HS-5 (cell line): ENCODE results near the gene DNAJC5.
"Not testable (repeated sequence)": the region's sequence is repeated elsewhere in the genome, so short reads cannot be mapped to it uniquely, and the experiment has no call there.

ENCODE experiments used
- DNase-seq: peaks from one replicate; pipeline ENCODE4 v3.0.0-alpha.2; 2012; ENCODE audit warnings: low read depth

DNAJC5 gene

DNA sequence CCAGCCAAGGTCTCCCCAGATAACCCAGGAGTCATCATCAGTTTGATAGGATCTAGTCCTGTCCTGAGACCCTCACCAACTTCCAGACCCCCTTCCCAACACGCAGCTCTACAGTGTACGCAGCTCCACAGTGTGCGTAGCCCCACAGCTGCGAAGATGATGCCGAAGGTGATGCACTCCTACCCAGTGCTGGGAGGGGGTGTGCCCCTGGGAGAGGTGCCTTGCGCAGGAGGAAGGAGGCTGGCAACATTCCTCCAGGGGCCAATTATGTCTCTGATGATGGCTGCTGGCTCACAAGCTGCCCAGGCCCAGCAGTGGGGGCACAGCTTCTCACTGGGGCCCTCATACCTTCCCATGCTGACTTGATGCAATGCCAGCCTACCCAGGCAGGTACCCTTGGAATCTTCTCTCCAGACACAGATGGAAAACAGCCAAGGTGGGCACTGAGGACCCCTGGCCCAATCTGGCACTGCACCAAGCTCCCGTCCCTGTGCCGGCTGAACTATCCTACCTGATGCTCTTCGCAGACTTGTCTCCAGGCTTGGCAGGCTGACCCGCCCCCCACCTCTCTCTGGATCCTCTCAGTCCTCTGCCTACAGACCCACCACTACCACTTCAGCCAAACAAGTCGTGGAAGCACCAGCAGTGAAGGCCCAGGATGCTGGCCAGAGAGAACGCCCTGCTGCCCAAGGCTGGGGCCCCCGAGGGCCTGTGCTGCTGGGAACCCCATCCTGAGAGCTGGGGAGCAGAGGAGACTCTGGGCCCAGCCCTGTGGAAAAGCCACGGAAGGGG lies 73.4 kb downstream of the DNAJC5 start:
- no peak for DNase-seq

DNA sequence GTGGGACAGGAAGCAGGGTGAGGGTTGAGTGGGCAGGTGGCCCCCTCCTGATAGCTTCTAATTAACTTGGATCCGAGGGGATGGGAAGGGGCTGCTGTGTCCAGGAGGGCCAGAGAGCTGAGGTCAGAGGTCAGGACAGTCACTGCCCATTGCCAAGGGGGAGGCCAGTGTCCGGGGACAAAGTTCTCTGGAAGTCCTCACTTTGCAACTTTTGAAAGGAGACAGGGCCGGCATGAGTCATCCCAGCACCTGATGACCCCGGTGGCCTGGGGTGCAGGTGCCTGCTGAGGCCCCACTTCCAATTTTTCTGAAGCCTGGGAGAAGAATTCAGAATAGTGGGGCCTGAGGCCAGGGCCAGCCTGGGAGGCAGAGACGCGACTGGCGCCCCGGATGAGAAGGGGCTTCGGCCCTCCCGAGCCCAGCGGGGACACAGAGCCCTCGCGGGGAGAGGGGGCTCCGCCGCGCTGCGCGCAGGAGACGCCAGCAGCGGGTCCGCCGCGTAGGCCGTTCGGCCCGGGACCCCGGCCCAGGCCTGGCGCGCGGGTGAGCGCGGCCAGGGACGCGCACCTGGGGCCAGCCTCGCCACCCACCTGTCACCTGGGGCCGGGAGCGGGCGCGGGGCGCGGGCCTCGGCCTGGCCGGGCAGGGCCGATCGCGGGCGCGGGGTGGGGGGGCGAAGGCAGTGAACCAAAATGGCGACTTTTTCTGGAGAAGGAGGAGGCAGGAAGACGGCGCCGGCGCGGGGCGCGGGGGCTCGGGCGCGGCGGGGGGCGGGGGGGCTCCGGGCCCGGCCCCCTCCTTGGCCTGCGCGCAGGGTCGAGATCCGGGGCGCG lies 74.2 kb downstream of the DNAJC5 start:
- DNase-seq: no peak

DNA sequence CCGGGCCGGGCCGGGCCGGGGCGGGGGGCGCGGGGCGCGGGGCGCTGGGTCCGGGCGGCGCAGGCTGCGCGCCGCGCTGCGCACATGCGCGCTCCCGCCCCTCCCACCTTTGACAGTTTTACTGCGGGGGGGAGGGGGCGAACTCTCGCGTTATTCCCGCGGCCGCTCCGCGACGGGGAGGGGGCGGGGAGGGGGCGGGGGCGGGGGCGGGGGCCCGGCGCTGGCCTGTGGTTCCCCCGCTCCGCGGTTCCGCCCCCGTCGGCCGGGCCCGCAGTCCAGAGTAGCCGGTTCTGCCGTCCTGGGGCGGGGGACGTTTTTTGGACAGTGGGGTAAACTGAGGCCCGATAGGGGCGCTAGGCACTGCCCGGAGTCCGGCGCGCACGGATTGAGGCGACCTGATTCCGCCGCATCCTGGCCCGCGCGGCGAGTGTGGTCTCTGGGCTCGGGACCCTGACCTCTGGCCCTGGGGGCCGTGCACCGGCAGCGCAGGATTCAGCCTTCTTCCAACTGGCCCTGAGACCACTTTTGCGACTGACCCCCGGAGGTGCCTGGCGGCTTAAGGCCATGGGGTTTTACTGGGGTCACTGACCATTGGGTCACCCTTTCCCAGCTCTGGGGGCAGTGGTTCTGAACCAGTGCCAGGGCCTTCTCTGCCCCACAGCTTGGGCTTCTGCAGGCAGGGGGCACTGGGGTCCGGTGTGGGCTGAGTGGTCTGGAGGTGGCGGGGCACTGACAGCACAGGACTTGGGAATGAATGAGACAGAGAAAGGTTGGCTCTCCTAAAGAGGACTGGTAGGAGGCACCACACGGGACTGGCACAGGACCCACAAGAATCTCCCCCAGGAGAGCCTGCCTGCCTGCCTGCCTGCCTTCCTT lies 75.2 kb downstream of the DNAJC5 start, which contains the start of gene ZNF512B:
Gene ZNF512B, minus strand, starts transcription at position 93 of the 876 bp plus-strand sequence. CDS start 1,980 bp downstream, outside the sequence.
- no peak for DNase-seq

DNA sequence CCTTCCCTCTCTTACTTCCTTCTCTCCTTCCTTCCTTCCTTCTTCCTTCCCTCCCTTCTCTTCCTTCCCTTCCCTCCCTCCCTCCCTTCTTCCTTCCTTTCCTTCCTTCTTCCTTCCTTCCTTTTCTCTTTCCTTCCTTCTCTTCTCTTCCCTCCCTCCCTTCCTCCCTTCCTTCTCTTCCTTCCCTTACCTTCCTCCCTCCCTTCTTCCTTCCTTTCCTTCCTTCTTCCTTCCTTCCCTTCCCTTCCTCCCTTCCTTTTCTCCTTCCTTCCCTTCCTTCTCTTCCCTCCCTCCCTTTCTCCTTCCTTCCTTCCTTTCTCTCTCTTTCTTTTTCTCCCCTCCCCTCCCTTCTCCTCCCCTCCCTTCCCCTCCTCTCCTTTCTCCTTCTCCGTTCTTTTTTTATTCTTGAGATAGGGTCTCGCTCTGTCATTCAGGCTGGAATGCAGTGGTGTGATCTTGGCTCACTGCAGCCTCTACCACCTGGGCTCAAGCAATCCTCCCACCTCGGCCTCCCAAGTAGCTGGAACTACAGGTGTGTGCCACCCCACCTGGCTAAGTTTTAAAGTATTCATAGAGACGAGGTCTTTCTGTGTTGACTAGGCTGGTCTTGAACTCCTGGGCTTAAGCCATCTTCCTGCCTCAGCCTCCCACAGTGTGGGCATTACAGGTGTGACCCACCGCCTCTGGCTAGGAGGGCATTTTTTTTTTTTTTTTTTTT lies 75.9 kb downstream of the DNAJC5 start:
- no peak for DNase-seq

DNA sequence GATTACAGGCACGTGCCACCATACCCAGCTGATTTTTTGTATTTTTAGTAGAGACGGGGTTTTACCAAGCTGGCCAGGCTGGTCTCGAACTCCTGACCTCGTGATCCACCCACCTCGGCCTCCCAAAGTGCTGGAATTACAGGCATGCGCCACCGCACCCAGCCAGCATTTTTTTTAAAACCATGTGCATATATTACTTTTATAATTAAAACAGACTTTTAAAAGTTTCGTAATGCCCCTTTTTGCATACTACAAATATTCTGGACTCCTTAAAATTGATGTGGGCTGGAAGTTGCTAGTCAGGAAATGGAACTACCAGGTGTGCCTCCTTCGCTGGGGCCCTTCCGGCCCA lies 77.0 kb downstream of the DNAJC5 start:
- DNase-seq: not testable (repeated sequence)

GRCh38 chr20:63972312-63973159 lies 77.6 kb downstream of the DNAJC5 start:
- no peak for DNase-seq

DNA sequence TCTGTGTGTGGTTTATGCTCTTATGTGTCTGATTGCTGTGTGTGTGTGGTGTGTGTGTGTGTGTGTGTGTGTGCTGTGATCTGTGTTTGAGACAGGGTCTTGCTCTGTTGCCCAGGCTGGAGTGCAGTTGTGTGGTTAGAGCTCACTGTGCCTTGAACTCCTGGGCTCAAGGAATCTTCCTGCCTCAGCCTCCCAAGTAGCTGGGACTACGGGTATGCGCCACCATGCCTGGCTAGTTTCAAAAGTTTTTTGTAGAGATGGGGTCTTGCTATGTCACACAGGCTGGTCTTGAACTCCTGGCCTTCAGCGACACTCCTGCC lies 78.2 kb downstream of the DNAJC5 start:
- DNase-seq: no peak

GRCh38 chr20:63973636-63974401 lies 78.9 kb downstream of the DNAJC5 start:
- DNase-seq: no peak

DNA sequence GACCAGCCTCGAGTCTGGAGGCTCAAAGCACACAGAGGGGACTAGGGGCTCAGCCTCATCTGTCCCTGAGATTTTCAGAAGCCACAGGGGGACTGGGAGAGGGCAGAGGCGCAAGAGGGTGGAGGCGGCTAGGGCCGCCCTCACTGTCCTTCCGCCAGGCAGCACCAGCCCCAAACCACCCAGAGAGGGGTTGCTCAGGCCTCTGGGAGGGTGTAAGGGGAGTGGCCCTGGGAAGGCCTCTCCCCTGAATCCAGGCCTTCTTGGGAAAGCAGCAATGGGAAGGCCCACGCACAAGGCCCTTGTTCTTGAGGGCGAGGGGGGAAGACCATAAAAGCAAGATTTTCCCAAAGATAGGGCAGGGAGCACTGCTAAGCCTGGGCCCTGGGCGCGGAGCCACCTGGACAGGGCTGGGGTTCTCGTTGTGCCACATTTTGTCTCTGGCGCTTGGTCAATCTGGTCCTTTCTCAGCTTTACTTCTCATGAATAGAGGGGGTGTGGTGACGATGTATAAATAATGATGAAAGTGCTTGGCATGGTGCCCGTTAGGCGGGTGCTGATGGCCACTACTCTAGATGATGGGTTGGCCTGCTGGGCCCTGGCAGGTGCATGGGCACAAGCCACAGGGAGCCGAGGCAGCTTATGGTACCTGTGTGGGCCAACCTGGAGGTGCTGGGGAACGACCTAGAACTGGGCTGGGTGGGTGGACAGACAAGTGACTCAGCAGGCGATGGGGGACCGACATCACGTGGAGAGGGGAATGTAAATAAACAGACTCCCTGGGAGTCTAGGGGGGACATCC lies 79.7 kb downstream of the DNAJC5 start:
- no peak for DNase-seq

GRCh38 chr20:63976511-63976910 lies 81.6 kb downstream of the DNAJC5 start:
- DNase-seq: not testable (repeated sequence)

GRCh38 chr20:63976980-63977738 lies 82.2 kb downstream of the DNAJC5 start:
- no peak for DNase-seq

DNA sequence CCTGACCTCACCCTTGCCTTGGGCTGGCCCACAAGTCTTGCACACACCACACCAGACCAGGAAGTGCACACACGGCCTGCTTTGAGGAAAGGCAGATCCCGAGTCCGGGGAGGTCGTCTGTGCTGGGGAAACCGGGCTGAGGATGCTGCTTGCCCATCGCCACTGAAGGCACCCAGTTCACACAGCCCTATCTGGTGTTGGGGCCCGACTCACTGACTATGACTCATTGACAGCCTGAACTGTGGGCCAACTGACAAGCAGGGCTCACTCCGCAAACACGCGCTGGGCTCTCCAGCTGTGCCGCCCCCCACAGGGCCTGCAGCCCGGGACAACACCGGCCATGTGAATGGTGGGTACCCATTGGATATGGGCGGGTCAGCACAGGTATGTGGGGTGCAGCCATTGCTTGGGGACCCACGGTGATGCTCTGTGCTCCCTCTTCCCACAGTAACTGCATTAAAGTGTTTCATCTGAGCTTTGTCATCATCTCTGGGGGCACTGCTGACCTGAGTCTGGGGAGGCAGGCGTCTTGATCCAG lies 82.9 kb downstream of the DNAJC5 start:
- DNase-seq: no peak

DNA sequence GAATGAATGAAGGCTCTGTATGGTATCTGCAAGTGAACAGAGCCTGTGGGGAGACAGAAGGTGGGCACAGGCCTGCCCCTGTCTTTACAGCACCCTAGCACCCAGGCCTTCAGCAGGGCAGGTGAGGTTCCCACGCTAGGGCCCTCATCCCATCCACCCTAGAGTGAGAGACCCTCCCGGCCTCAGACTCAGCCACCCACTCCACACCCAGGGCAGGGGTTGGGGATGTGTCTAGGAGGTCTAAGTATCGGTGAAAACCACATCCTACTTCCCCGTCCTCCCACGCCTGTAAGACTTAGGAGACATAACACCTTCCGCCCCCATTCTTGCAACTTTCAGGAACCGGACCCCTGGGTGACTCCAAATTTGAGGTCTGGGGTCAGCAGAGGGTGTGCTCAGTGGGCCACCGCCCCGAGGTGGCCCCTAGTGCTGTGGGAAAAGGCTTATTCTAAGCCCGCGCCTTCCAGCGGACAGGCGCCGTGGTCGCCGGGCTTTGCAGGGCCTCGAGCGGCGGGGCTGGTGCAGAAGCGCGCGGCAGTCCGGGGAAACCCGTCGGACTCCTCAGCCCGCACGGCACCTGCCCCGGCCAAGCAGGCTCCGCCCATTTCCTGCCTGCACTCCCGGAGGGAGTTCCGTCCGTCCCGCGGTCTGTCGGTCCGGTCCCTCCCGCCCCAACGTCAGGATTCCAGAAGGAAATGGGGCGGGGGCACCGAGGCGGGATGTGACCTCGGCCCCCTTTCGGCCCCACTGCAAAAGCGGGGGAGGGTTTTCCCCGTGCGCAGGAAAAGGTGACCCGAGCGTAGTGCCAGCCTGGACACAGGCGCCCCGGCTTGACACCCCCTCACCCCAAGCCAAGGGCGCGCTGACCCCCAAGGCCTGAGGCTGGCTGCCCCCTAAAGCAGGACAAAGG lies 83.6 kb downstream of the DNAJC5 start:
- no peak for DNase-seq

- no peak for DNase-seq
Measured at GRCh38 chr20:63979229-63979556, 84.3 kb downstream of the DNAJC5 start.

DNA sequence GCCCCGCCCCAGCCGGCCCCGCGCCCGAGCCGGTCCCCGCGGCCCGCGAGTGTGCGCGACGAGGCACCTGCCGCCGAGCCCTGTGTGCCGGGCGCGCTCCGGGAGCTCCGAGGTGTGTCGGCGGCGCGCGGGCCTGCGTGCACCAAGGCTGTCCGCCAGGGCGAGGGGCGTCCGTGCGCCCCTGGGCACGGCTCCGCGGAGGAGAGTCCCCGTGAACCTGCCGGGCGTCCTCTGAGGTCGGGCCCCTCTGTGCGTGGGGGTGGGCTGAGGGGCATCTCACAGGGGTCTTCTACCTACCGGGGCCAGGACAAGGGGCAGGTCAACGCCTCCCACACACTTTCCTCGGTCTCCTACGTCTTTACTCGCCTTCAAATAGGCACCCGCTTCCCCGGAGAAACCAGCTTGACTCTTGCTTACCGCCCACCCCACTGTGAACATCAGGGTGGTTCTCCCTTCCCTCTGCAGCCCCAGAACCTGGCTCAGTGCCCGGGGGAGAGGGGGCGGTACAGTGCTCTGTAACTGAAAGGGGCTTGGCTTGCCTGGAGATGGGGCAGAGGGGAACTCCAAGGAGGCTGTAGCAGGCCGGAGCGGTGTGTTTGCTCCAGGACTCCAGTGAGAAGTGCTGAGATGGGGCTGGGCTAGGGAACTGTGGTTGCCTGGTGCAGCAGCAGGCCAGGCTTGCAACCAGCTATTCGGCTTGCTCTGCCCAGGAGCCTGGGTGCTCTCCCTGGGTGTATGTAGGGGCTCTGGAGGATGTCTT lies 84.8 kb downstream of the DNAJC5 start, which contains the start of gene SAMD10:
Gene SAMD10, minus strand, starts transcription at position 86 of the 760 bp plus-strand sequence. CDS start 175 bp downstream, outside the sequence.
- DNase-seq: no peak

DNA sequence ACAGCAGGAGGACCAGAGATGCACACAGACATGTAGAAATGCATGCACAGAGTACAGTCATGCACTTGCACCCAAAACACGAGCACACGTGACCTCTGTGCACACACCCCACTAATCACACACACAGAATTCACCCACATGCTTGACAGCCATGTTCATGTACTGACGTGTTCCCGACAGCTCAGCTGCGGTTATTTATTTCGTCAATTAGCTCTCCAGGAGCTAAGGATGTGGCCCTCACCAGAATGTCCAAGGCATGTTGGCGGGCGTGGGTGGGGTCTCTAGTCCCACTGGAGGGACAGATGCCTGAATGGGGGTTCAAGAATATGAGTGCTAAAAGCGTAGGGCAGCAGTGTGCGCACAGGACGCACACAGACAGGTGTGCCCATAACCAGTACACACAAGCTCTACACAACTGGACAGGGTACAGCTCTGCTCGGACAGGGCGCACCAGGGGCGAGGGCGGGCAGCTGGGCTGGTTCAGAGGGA lies 85.4 kb downstream of the DNAJC5 start:
- no peak for DNase-seq
